GM18870 (cell line): Measurements from ENCODE around the gene FDX1.

Experiments used
- ATAC-seq: cut with Tn5 transposase; IDR thresholded peaks from one replicate; pipeline ENCODE4 v1.9.1; 2021; ENCODE audit warnings: moderate library complexity; ENCODE audit not compliant: unreplicated experiment

The FDX1 gene

GRCh38 chr11:110465231-110465630 is 35.5 kb downstream of the FDX1 start:
- no peak for ATAC-seq

- ATAC-seq, result no peak
Observed at GRCh38 chr11:110467556-110467955, 37.8 kb downstream of the FDX1 start.

- no peak for ATAC-seq
Observed at GRCh38 chr11:110468121-110468520, 38.4 kb downstream of the FDX1 start.

DNA sequence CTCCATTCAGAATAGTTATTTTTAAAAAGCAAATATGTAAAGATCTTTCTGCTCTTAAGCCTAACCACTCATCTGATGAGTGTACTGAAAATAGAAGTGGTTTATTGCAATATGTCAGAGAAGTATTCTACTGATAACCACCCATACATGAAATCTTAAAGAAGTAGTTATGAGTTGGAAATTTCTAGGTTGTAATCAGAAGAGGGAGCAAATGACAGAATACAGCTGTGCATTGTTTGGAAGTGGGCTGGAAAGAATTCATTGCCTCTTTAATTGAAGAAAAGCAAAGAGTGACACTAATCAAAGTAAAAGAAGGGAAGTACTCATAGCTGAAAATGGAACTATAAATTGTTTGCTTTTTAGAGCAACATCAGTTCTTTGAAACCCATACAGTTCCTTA is 39.4 kb downstream of the FDX1 start:
- no peak for ATAC-seq

DNA sequence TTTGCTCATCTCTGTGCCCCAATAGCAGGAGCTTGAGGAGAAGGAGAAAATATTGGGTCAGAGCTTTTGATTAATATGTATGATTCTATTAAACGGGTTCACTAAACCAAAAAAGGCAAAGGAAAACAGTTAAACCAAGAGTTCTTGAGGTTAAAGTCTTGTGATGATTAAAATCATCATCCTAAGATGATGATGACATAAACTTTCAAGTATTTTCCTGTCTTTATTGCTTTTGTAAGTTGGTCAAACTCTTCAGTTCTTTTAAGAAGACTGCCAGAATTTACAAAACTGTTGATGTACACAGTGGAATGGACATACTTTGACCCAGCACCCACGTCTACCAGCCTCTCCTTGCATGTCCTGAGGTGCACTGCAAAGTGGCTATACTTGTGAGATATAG is 41.0 kb downstream of the FDX1 start:
- ATAC-seq, result no peak

- no peak for ATAC-seq
Observed at GRCh38 chr11:110471371-110471770, 41.6 kb downstream of the FDX1 start.

DNA sequence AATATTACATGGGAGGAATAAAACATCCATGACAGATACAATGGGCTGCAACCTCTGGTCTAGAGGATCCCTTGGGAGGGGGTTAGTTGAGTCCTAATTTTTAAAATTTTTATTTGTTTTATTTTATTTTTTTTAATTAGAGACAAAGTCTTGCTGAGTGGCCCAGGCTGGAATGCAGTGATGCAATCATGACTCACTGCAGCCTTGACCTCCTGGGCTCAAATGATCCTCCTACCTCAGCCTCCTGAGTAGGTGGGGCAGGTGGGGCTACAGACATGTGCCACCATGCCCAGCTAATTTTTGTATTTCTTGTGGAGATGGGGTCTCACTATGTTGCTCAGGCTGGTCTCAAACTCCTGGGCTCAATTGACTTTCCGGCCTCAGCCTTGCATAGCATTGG is 43.1 kb downstream of the FDX1 start:
- no peak for ATAC-seq

DNA sequence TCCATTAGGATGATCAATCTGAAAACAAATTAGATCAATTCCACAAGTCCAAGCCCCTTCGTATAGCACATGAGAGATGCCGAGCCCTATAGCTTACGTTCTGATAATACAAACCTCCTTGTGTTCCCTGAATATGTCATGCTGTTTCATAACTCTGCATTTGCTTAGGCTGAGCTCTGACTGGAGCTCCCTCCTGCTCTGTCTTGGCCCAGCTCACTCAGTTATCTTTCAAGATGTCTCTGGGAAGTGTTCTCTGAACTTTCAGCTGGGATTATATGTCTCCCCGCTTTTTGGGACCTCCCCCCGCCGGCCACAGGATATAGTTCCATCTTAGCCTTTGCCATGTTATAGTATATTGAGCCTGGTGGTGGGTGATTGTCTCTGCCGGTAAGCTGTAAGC is 44.0 kb downstream of the FDX1 start:
- ATAC-seq, result no peak

DNA sequence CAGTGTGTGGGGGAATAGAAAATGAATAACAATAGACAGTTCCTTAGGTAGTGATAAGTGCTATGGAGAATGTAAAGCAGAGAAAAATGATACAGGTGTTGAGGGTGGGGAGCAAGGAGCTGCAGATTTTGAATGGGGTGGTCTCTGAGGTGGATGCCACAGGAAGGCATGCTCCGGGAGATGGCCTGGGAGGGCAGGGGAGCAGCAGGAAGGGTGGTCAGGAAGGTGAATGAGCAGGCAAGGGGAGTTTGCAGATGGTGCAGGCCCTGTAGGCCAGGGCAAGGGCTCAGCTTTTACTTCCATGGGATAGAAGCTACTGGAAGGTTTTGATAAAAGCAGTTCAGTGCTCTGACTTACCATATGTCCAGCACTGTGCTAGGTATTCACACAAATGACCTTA is 44.8 kb downstream of the FDX1 start:
- ATAC-seq, result no peak

GRCh38 chr11:110475671-110476070 is 45.9 kb downstream of the FDX1 start:
- no peak for ATAC-seq

DNA sequence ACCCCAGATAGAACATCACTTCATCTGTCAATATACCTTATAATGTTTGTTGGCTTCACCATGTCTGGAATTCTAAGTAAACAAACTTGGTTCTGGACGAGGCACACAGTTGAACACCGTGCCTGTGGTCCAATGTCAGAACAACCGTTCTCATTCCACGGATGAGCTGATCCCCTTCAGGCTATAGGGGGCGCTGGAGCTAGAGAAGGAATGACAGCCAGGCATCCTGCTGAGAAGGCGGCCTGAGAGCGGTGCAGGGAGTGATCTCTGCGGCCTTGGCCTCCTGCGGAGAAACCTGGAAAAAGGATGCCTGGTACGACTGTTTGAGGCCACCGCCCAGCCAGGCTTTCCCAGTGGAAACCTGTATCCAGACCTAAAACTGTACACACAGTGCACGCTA is 48.7 kb downstream of the FDX1 start:
- ATAC-seq, result no peak

GRCh38 chr11:110479108-110480101 is 49.7 kb downstream of the FDX1 start:
- ATAC-seq, result no peak

GRCh38 chr11:110481523-110481922 is 51.8 kb downstream of the FDX1 start:
- ATAC-seq, result no peak

DNA sequence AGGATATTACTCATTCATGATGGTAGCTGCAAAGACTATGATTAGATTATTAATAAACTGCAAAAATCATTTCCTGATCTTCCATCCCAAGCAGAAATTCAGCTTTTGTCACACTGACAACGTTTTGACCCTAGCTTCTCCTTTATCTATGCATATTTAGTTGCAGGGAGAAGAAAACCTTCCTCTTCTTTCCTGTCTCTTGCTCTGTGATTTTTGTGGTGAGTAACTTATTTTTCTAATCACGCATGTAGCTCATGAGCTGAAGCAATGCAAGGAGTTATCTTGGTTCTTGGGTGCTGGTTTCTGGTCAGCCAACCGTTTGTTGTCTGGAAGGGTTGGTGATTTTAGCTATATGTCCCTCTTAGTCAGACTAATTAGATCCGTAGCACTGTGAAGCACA is 56.4 kb downstream of the FDX1 start:
- ATAC-seq, result no peak

GRCh38 chr11:110488446-110488845 is 58.7 kb downstream of the FDX1 start:
- no peak for ATAC-seq

GRCh38 chr11:110490886-110491285 is 61.1 kb downstream of the FDX1 start:
- no peak for ATAC-seq

GRCh38 chr11:110491577-110492320 is 62.0 kb downstream of the FDX1 start:
- no peak for ATAC-seq

GRCh38 chr11:110492321-110492685 is 62.6 kb downstream of the FDX1 start:
- no peak for ATAC-seq

DNA sequence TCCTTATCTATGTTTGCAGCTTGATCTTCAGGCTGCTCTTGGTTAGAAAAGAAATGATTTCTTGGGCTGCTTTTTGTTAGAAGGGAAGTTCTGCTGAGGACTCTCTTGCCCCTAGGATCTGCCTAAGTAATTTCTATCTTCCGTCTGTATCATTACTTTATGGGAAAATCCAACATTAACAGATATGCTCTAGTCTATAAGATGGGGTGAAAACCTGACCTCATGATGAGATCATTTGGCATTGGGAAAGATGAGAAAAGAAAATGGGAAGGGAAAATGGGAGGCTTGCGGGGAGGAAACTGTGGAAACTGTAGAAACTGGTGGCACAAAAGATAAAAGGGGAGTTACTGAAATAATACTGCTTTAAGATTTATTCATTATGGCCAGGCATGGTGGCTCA is 63.6 kb downstream of the FDX1 start:
- no peak for ATAC-seq

DNA sequence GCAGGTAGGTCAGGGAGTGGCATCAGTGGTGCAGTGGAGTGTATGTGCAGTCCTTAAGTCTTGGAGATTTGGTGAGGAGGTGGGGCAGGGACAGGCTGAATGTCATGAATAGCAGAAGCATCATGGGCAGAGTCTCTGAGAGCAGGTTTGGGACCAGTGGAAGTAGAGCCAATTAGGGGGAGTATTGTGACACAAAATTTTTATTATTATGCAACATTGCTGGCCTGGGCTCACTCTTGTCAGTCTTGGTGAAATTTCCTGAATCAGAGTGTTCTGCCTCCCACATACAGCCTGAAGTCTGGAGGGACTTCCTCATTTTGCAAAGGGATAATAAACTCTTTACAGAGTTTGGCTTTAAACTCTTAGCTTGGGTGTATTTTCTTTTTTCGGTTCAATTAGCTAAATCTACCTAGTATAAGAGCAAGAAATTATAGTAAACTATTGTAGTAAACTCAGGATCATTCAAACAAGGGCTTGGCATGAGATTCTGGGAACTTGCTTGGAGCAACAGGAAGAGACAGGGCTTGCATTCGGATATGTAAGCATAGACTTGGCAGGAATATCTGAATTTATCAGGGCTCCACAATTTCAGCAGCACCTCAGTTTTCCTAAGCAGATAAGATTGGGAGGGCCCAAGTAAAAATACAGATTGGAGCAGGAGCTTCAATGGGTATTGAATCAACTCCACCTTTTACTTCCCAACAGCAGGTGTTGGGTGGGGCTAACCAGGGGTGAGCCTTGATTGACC is 67.7 kb downstream of the FDX1 start:
- no peak for ATAC-seq

GRCh38 chr11:110501428-110501827 is 71.7 kb downstream of the FDX1 start:
- ATAC-seq, result no peak
